Right atrium auricular region (tissue), 2 donors: ENCODE results near the gene RPP14. TPM values are rescaled to one million over a fixed set of nuclear protein-coding genes. Genes with fewer than 3 reads are reported as not detected.

ENCODE experiments used
- DNase-seq: peaks from one replicate; pipeline ENCODE4 v3.0.0-alpha.2; 2019; ENCODE audit warnings: low spot score
- H3K27ac ChIP-seq, 2 donors: fragments of 200-600 bp; sonication (generic); 1 replicate in 1 of 2; 2 replicates in 1 of 2; pipeline ENCODE4 v1.5.1; 2016 to 2019
- H3K27me3 ChIP-seq, 2 donors: fragments of 200-600 bp; sonication (generic); one replicate each; pipeline versions ENCODE4 v1.5.1 to v1.6.0; 2017 to 2019
- H3K36me3 ChIP-seq: fragments of 200-600 bp; sonication (generic); one replicate; pipeline ENCODE4 v1.5.1; 2016
- H3K4me1 ChIP-seq, 2 donors: fragments of 200-600 bp; sonication (generic); one replicate each; pipeline versions ENCODE4 v1.5.1 to v1.6.0; 2017 to 2019
- H3K4me3 ChIP-seq, 2 donors: fragments of 200-600 bp; sonication (generic); 1 replicate in 1 of 2; 2 replicates in 1 of 2; pipeline ENCODE4 v1.5.1; 2017 to 2019; ENCODE audit warnings: mild to moderate bottlenecking in 1 of 2, moderate library complexity in 1 of 2
- H3K9me3 ChIP-seq, 2 donors: fragments of 200-600 bp; sonication (generic); one replicate each; pipeline ENCODE4 v1.5.1; 2019
- total RNA-seq, 2 donors: library from RNA; depleted of rRNA; stranded (reverse); fragments of >200 nt; gene quantifications; one replicate each; pipeline ENCODE4 v1.1.0, GENCODE V29; 2016
- TF ChIP-seq, protein P1 (sequence below), 2 donors: fragments of 200-600 bp; sonication (generic); IDR thresholded peaks; one replicate each; pipeline ENCODE4 v1.5.1; 2019; ENCODE audit warnings: antibody characterized with exemption in 2 of 2

Gene RPP14
- 10 to 100 TPM in 1 of 2 donors, 1 to 10 TPM in 1; 10.0 to 10.9 TPM for total RNA-seq

DNA sequence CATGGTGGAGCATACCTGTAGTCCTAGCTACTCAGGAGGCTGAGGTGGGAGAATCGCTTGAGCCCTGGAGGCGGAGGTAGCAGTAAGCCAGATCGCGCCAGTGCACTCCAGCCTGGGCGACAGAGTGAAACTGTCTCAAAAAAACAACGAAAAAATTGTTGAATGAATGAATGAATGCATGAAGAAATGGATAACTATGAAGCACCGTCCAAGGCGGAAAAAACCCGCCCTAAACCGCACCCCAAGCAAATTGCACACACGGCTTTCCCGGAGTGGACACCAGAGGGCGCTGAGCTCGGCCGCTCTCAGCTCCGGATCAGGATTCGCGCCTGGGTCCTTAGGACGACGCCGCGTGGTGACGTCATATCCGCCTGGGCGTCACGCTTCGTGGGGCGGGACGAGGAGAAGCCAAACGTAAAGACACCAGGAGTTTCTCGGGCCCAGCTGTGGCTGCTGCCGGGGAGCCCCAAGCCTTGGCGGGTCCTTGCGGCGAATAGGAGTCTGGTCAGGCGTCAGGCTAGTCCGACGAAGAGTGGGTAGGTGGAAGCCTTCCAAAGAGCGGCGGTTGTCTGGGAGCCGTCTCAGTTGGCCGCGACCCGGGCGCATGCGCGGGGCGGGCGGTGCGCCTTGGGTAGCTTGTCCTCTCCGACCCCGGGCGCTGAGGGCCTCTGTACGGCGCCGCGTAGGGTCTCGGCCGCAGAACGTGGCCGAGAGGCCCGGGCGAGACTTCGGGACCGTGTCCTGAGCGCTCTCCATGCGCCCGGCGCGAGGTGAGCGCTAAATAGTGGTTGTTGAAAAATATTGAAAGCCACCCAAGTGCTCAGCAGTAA is at the start of gene RPP14, which contains the start of gene HTD2:
Gene RPP14, plus strand, starts transcription at position 364 of the 830 bp plus-strand sequence. CDS start 4,085 bp downstream, outside the sequence.
Gene HTD2, plus strand, starts transcription at position 639 of the 830 bp plus-strand sequence. CDS start 11,094 bp downstream, outside the sequence.
- Histone ChIP-seq H3K36me3 (peaks cover 14% of the 10 kb centered on the region), H3K4me3 (peak within 1 kb of the TSS; percentile 64 to 66), H3K9me3 (no peaks in the 10 kb centered on the region), H3K4me1 (peaks cover 0 to 23% of the 10 kb centered on the region in 2 donors), H3K27ac (peak within 1 kb of the TSS; percentile 94 to 96), H3K27me3 (no peaks in the 10 kb centered on the region)
- TF ChIP-seq, protein P1, sequence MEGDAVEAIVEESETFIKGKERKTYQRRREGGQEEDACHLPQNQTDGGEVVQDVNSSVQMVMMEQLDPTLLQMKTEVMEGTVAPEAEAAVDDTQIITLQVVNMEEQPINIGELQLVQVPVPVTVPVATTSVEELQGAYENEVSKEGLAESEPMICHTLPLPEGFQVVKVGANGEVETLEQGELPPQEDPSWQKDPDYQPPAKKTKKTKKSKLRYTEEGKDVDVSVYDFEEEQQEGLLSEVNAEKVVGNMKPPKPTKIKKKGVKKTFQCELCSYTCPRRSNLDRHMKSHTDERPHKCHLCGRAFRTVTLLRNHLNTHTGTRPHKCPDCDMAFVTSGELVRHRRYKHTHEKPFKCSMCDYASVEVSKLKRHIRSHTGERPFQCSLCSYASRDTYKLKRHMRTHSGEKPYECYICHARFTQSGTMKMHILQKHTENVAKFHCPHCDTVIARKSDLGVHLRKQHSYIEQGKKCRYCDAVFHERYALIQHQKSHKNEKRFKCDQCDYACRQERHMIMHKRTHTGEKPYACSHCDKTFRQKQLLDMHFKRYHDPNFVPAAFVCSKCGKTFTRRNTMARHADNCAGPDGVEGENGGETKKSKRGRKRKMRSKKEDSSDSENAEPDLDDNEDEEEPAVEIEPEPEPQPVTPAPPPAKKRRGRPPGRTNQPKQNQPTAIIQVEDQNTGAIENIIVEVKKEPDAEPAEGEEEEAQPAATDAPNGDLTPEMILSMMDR (IDR thresholded peaks at IDR 0.05): peak; percentile 96 to 97
- DNase-seq: peak; percentile 98

DNA sequence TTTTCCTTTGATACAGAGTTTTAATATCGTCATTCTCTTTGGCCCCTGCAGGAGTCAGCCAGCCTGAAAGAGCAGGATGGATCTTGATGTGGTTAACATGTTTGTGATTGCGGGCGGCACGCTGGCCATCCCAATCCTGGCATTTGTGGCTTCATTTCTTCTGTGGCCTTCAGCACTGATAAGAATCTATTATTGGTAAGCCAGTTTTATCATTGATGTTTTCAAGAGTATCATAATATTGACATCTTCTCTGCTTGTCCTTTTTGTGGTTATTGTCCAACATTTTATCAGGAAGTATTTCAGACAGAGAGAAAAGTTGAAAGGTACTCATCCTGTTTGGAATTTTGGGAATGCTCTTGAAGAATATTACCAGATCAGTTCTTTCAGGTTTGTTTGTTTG is 49.5 kb upstream of the RPP14 start:
- no peak for DNase-seq
- H3K4me1 ChIP-seq: no peaks in the 10 kb centered on the region
- TF ChIP-seq, protein P1 (IDR thresholded peaks at IDR 0.05): no peak
- no peaks in the 10 kb centered on the region for H3K27me3 ChIP-seq
- H3K36me3 ChIP-seq: peaks cover 5% of the 10 kb centered on the region
- H3K9me3 ChIP-seq: no peaks in the 10 kb centered on the region
- H3K27ac ChIP-seq: no peak overlapping the region
- H3K4me3 ChIP-seq: no peak overlapping the region

DNA sequence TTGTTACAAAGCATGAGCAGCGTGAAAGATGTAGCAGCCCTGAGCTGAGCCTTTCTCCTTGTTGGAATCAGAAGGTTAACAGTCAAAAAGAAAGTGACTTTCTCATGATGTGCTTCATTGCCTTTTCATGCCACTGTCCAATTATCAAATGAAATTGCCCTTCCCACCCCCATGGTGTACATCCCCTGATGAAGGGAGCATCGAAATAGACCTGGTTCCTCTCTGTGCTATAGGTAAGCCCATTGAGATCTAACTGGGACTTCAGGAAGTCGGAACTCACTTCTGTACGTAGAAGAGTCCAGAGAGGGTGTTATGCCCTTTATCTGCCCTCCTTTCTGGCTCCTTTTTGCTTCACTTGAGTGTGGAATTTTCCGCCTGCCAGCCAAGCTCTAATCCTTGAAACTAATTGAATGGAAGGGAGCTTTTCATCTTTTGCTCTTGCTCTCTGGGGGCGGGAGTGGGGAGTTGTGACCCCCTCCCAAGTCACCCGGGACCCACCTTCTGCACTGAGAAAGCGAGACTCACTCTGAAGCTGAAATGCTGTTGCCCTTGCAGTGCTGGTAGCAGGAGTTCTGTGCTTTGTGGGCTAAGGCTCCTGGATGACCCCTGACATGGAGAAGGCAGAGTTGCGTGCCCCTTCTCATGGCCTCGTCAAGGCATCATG is 47.5 kb upstream of the RPP14 start:
- H3K27me3 ChIP-seq: no peaks in the 10 kb centered on the region
- TF ChIP-seq, protein P1 (IDR thresholded peaks at IDR 0.05): no peak
- H3K4me1 ChIP-seq: no peaks in the 10 kb centered on the region
- no peak overlapping the region for H3K27ac ChIP-seq
- H3K9me3 ChIP-seq: no peaks in the 10 kb centered on the region
- H3K36me3 ChIP-seq: peaks cover 5% of the 10 kb centered on the region
- no peak for DNase-seq
- no peak overlapping the region for H3K4me3 ChIP-seq

DNA sequence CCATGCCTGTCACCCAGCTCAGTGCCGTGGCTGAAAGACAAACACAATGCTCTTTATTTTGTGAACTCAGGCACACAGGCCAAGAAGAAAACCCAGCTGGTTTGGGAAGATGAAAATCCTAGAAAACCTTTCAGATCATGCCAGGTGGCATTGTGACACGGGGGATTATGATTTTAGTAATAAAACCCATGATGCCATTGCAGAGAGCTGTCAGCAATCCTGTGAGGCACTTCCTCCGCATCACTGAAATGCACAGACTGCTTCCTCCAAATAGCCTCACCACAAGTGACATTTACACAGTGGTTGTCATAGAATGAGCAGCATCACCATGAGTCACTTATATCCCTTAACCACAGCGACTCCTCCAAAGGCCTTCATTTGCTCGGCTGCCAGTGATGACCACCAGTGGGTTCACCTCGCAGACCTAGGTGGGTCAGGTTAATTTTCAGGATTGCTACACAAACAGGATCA is 45.7 kb upstream of the RPP14 start:
- no peak overlapping the region for H3K4me3 ChIP-seq
- no peak overlapping the region for H3K27ac ChIP-seq
- no peaks in the 10 kb centered on the region for H3K27me3 ChIP-seq
- no peaks in the 10 kb centered on the region for H3K9me3 ChIP-seq
- peaks cover 5% of the 10 kb centered on the region for H3K36me3 ChIP-seq
- TF ChIP-seq, protein P1 (IDR thresholded peaks at IDR 0.05): no peak
- DNase-seq: no peak
- H3K4me1 ChIP-seq: no peaks in the 10 kb centered on the region

DNA sequence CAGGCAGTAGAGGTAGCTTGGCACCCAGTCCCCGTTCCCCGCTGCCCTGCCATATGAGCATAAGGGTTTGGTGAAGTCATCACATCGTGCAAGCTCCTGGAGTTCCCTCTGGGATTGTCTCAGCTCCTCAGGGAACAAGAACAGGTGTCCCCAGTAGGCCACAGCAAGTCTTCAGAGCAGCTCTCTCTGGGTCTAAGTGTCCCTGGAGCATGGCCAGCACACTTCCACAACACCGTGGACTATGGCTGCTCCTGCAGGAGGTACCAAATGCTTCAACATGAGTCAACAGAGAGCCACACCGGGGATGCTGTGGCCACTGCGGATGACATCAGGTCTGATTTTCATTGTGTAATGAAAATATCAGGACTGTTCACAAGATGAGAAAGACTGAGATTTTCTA is 45.3 kb upstream of the RPP14 start:
- Histone ChIP-seq H3K36me3 (peaks cover 5% of the 10 kb centered on the region), H3K9me3 (no peaks in the 10 kb centered on the region), H3K4me3 (no peak overlapping the region), H3K27me3 (no peaks in the 10 kb centered on the region), H3K4me1 (no peaks in the 10 kb centered on the region), H3K27ac (no peak overlapping the region)
- TF ChIP-seq, protein P1 (IDR thresholded peaks at IDR 0.05): no peak
- DNase-seq: no peak
